Activated CD4-positive, alpha-beta T cell treated with anti-CD3 and anti-CD28 coated beads, Interleukin-2, amount 10 ng/mL, durations not matched to agents 24 days and 14 days (primary cell): ENCODE results near the gene DET1. TPM values are rescaled to one million over a fixed set of nuclear protein-coding genes. Genes with fewer than 3 reads are reported as not detected.
"Not testable (repeated sequence)": the region's sequence is repeated elsewhere in the genome, so short reads cannot be mapped to it uniquely, and the experiment has no call there.

ENCODE experiments used
- DNase-seq: peaks from one replicate; pipeline ENCODE4 v3.0.0; 2022
- H3K27ac Mint-ChIP-seq: one replicate; pipeline ENCODE4 v1.8.0; 2022; ENCODE audit warnings: mild to moderate bottlenecking, mixed read lengths
- H3K27me3 Mint-ChIP-seq: one replicate; pipeline ENCODE4 v1.8.0; 2022; ENCODE audit warnings: mixed read lengths
- H3K36me3 Mint-ChIP-seq: one replicate; pipeline ENCODE4 v1.8.0; 2022; ENCODE audit warnings: low read depth, mild to moderate bottlenecking, mixed read lengths
- H3K4me1 Mint-ChIP-seq: one replicate; pipeline ENCODE4 v1.8.0; 2021; ENCODE audit warnings: mixed read lengths
- H3K4me3 Mint-ChIP-seq: one replicate; pipeline ENCODE4 v1.8.0; 2022; ENCODE audit warnings: mild to moderate bottlenecking, moderate library complexity, mixed read lengths
- H3K9me3 Mint-ChIP-seq: one replicate; pipeline ENCODE4 v1.8.0; 2021; ENCODE audit warnings: mixed read lengths
- intact Hi-C: fragments of 100-400 bp; cut with micrococcal nuclease; formaldehyde crosslinking; loops from one replicate; pipeline ENCODE4 v1.15.1; 2023
- total RNA-seq: library from RNA; stranded (reverse); gene quantifications from 2 replicates; pipeline ENCODE4 v1.2.3, GENCODE V29; 2022

The DET1 gene
- total RNA-seq = 2.1 and 2.8 TPM in 2 replicates

- intact Hi-C loops = loop anchor here (1.0 to 2.0 kb wide), 3 partner anchors 75 to 92 kb away; partner anchors contain the start of genes AEN, MRPL46 and MRPS11
- Mint-ChIP-seq H3K36me3 (no peaks in the 10 kb centered on the region), H3K27ac (peak within 1 kb of the TSS; percentile 91), H3K27me3 (no peaks in the 10 kb centered on the region), H3K4me1 (peaks cover 12% of the 10 kb centered on the region), H3K4me3 (peak within 1 kb of the TSS; percentile 92), H3K9me3 (peaks cover 9% of the 10 kb centered on the region)
- DNase-seq = peak; percentile 97
Measured at GRCh38 chr15:88546248-88547129, at the start of gene DET1. Gene DET1 (minus strand): TSS chr15:88546681. CDS start chr15:88531705, 14,976 bp downstream.

- Mint-ChIP-seq H3K4me1 (no peaks in the 10 kb centered on the region), H3K27me3 (peaks cover 20% of the 10 kb centered on the region), H3K36me3 (no peaks in the 10 kb centered on the region), H3K27ac (no peak overlapping the region), H3K9me3 (no peaks in the 10 kb centered on the region), H3K4me3 (no peak overlapping the region)
- DNase-seq = no peak
- intact Hi-C loops = no loop called here
Measured at GRCh38 chr15:88591384-88591783, 44.9 kb upstream of the DET1 start.

GRCh38 chr15:88590759-88591158 lies 44.3 kb upstream of the DET1 start:
- no peak overlapping the region for H3K4me3 Mint-ChIP-seq
- intact Hi-C loops = no loop called here
- no peaks in the 10 kb centered on the region for H3K9me3 Mint-ChIP-seq
- no peaks in the 10 kb centered on the region for H3K36me3 Mint-ChIP-seq
- no peaks in the 10 kb centered on the region for H3K4me1 Mint-ChIP-seq
- H3K27me3 Mint-ChIP-seq = peaks cover 20% of the 10 kb centered on the region
- DNase-seq = no peak
- no peak overlapping the region for H3K27ac Mint-ChIP-seq

- H3K27me3 Mint-ChIP-seq = peaks cover 16% of the 10 kb centered on the region
- no peak overlapping the region for H3K4me3 Mint-ChIP-seq
- H3K36me3 Mint-ChIP-seq = no peaks in the 10 kb centered on the region
- no peak overlapping the region for H3K27ac Mint-ChIP-seq
- intact Hi-C loops = no loop called here
- H3K4me1 Mint-ChIP-seq = no peaks in the 10 kb centered on the region
- no peaks in the 10 kb centered on the region for H3K9me3 Mint-ChIP-seq
- no peak for DNase-seq
Measured at GRCh38 chr15:88586401-88587162, 40.1 kb upstream of the DET1 start.

- H3K4me3 Mint-ChIP-seq = no peak overlapping the region
- intact Hi-C loops = no loop called here
- H3K27ac Mint-ChIP-seq = no peak overlapping the region
- H3K36me3 Mint-ChIP-seq = no peaks in the 10 kb centered on the region
- no peak for DNase-seq
- no peaks in the 10 kb centered on the region for H3K4me1 Mint-ChIP-seq
- no peaks in the 10 kb centered on the region for H3K9me3 Mint-ChIP-seq
- H3K27me3 Mint-ChIP-seq = peaks cover 7% of the 10 kb centered on the region
Measured at GRCh38 chr15:88580532-88580931, 34.1 kb upstream of the DET1 start.

GRCh38 chr15:88579322-88579721 lies 32.8 kb upstream of the DET1 start:
- no peak for DNase-seq
- Mint-ChIP-seq H3K4me3 (no peak overlapping the region), H3K27me3 (peaks cover 7% of the 10 kb centered on the region), H3K4me1 (no peaks in the 10 kb centered on the region), H3K27ac (no peak overlapping the region), H3K36me3 (no peaks in the 10 kb centered on the region), H3K9me3 (no peaks in the 10 kb centered on the region)
- intact Hi-C loops = no loop called here

GRCh38 chr15:88574655-88575054 lies 28.2 kb upstream of the DET1 start:
- Mint-ChIP-seq H3K27me3 (peaks cover 2% of the 10 kb centered on the region), H3K4me3 (no peak overlapping the region), H3K36me3 (no peaks in the 10 kb centered on the region), H3K9me3 (no peaks in the 10 kb centered on the region), H3K27ac (no peak overlapping the region), H3K4me1 (no peaks in the 10 kb centered on the region)
- intact Hi-C loops = no loop called here
- DNase-seq = no peak

- DNase-seq = no peak
- Mint-ChIP-seq H3K27me3 (peaks cover 2% of the 10 kb centered on the region), H3K27ac (no peak overlapping the region), H3K4me3 (no peak overlapping the region), H3K9me3 (no peaks in the 10 kb centered on the region), H3K4me1 (no peaks in the 10 kb centered on the region), H3K36me3 (no peaks in the 10 kb centered on the region)
- intact Hi-C loops = no loop called here
Measured at GRCh38 chr15:88574077-88574476, 27.6 kb upstream of the DET1 start.

- Mint-ChIP-seq H3K4me3 (no peak overlapping the region), H3K27ac (no peak overlapping the region), H3K27me3 (peaks cover 4% of the 10 kb centered on the region), H3K9me3 (no peaks in the 10 kb centered on the region), H3K4me1 (no peaks in the 10 kb centered on the region), H3K36me3 (no peaks in the 10 kb centered on the region)
- intact Hi-C loops = no loop called here
- no peak for DNase-seq
Measured at GRCh38 chr15:88571852-88572259, 25.4 kb upstream of the DET1 start.

- peaks cover 4% of the 10 kb centered on the region for H3K27me3 Mint-ChIP-seq
- DNase-seq = no peak
- intact Hi-C loops = no loop called here
- no peaks in the 10 kb centered on the region for H3K4me1 Mint-ChIP-seq
- no peak overlapping the region for H3K4me3 Mint-ChIP-seq
- H3K27ac Mint-ChIP-seq = no peak overlapping the region
- H3K36me3 Mint-ChIP-seq = no peaks in the 10 kb centered on the region
- no peaks in the 10 kb centered on the region for H3K9me3 Mint-ChIP-seq
Measured at GRCh38 chr15:88571153-88571851, 24.8 kb upstream of the DET1 start.

- Mint-ChIP-seq H3K4me1 (no peaks in the 10 kb centered on the region), H3K27ac (no peak overlapping the region), H3K9me3 (no peaks in the 10 kb centered on the region), H3K27me3 (peaks cover 4% of the 10 kb centered on the region), H3K4me3 (no peak overlapping the region), H3K36me3 (no peaks in the 10 kb centered on the region)
- intact Hi-C loops = no loop called here
- DNase-seq = no peak
Measured at GRCh38 chr15:88568589-88568988, 22.1 kb upstream of the DET1 start.

- intact Hi-C loops = no loop called here
- Mint-ChIP-seq H3K9me3 (no peaks in the 10 kb centered on the region), H3K36me3 (no peaks in the 10 kb centered on the region), H3K27me3 (peaks cover 2% of the 10 kb centered on the region), H3K4me1 (no peaks in the 10 kb centered on the region), H3K27ac (no peak overlapping the region), H3K4me3 (no peak overlapping the region)
- no peak for DNase-seq
Measured at GRCh38 chr15:88564741-88565140, 18.3 kb upstream of the DET1 start.

- Mint-ChIP-seq H3K9me3 (no peaks in the 10 kb centered on the region), H3K36me3 (no peaks in the 10 kb centered on the region), H3K27me3 (peaks cover 4% of the 10 kb centered on the region), H3K27ac (no peak overlapping the region), H3K4me1 (no peaks in the 10 kb centered on the region), H3K4me3 (no peak overlapping the region)
- intact Hi-C loops = no loop called here
- no peak for DNase-seq
Measured at GRCh38 chr15:88563638-88564037, 17.2 kb upstream of the DET1 start.

- H3K9me3 Mint-ChIP-seq, DNase-seq: not testable (repeated sequence)
Measured at GRCh38 chr15:88559565-88559964, 13.1 kb upstream of the DET1 start.

More at GRCh38 chr15:88559565-88559964, 13.1 kb upstream of the DET1 start:
- peaks cover 11% of the 10 kb centered on the region for H3K27me3 Mint-ChIP-seq
- intact Hi-C loops, H3K36me3 Mint-ChIP-seq, H3K4me3 Mint-ChIP-seq, H3K27ac Mint-ChIP-seq, H3K4me1 Mint-ChIP-seq: not testable (repeated sequence)
